Retinal pigment epithelial cell (primary cell): ENCODE data around the gene ZNF467.

ENCODE experiments used
- DNase-seq: peaks from one replicate; pipeline ENCODE4 v3.0.0-alpha.2; 2010; ENCODE audit warnings: low read depth
- H3K4me3 ChIP-seq: 2 replicates; pipeline ENCODE4 v1.5.1; 2011; ENCODE audit warnings: mild to moderate bottlenecking, low read length, control low read depth, moderate library complexity
- CTCF ChIP-seq: conservative IDR thresholded peaks from 2 replicates; pipeline ENCODE4 v1.5.1; 2011; ENCODE audit warnings: low read depth, low read length, control low read depth, inconsistent platforms

Gene ZNF467

GRCh38 chr7:149735181-149735602, 38.2 kb downstream of the ZNF467 start:
- no peak for TF ChIP-seq CTCF
- DNase-seq = no peak
- H3K4me3 ChIP-seq = no peak overlapping the region

DNA sequence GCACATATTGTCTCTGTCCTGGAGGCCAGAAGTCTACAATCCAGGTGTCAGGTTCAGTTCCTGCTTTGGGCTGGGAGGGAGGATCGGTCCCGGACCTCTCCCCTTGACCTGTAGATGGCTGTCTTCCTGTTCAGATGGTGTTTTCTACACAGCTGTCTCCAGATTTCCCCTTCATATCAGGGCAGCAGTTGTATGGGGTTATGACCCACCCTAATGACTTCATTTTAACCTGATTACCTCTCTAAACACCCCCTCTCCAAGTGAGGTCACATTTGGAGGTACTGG, 38.7 kb downstream of the ZNF467 start:
- no peak for DNase-seq

DNA sequence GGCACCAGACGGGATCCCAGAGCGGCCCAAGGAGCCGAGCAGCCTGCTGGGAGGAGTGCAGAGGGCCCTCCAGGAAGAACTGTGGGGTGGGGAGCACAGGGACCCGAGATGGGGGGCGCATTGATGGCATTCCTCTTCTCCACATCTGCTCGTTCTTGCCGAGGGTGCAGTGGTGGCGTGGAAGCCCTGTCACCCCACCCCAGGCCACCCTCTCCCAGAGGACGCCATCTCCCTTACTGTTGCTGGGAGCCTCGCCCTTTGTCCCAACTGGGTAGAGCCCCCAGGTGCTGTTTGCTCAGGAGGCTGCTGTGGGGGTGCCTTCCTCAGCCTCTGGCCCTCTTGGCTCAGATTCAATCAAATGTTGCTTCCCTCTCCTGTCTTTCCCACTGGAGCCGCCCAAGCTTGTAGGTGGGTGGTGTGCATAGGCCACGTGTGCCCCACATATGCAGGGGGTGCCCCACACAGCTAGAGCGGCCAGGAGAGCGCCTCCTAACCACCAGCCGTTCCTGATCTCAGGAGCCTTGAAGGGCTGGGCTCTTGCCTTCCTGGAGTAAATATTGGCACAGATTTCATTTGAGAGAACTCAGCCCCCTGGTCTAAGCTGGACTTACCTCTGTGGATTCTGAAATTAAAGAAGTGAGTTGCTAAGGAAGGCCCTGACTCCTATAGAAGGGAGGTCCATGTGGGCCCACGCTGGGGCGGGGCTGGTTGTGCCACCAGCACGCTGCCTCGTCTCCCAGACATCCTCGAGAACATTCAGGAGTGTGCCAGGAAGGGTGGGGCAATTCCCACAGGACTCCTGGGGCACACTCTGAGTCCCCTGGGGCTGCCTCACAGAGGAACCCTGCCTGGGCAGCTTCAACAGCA, 39.2 kb downstream of the ZNF467 start:
- H3K4me3 ChIP-seq = no peak overlapping the region
- no peak for DNase-seq
- no peak for TF ChIP-seq CTCF

More for the DNA sequence above, 38.7 kb downstream of the ZNF467 start:
- H3K4me3 ChIP-seq = no peak overlapping the region
- no peak for TF ChIP-seq CTCF

DNA sequence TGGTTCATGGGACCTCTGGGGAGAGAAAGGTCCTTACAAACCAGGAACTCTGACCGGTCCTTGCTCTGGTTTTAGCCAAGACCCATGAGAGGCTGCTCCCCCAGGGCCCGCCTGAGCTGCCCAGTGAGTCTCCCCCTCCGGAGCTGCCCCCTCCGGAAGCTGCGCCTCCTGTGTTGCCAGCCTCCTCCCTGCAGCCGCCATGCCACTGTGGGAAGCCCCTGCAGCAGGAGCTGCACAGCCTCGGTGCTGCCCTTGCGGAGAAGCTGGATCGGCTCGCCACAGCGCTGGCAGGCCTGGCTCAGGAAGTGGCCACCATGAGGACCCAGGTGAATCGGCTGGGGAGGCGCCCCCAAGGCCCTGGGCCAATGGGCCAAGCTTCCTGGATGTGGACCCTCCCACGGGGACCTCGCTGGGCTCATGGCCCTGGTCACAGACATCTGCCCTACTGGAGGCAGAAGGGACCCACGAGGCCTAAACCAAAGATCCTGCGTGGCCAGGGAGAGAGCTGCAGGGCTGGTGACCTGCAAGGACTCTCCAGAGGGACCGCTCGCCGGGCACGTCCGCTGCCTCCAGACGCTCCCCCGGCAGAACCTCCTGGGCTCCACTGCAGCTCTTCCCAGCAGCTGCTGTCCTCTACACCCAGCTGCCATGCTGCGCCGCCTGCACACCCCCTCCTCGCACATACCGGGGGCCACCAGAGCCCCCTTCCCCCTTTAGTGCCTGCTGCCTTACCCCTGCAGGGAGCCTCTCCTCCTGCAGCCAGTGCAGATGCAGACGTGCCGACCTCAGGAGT, 40.1 kb downstream of the ZNF467 start:
- TF ChIP-seq CTCF = no peak
- DNase-seq = no peak
- no peak overlapping the region for H3K4me3 ChIP-seq

DNA sequence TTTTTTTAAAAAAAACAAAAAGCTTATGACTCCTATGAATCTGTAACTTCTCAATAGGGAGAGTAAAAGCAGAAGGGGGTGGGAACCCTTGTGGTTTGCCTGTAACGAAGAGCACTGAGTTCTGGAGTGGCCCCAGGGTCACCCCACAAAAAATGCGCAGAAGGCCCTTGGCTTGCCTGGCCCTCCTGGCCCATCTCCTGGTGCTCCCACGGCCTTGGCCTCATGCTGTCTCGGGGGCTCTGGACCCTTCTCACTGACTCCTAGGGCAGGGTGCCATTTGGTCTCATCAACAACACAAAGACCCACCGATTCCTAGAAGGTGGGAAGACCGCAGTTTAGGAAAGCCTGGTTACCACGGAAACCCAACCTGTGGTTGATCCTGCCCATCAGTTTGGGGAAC, 40.8 kb downstream of the ZNF467 start:
- TF ChIP-seq CTCF = no peak
- DNase-seq = no peak
- H3K4me3 ChIP-seq = no peak overlapping the region

- H3K4me3 ChIP-seq = no peak overlapping the region
- DNase-seq = no peak
- TF ChIP-seq CTCF = no peak
These were observed 41.3 kb downstream of the ZNF467 start for GRCh38 chr7:149732111-149732561.
